Measurements from ENCODE around the gene RNF14.

- TF ChIP-seq CTCF (IDR thresholded peaks at IDR 0.05) (no peak), POLR2A (IDR thresholded peaks at IDR 0.05) (no peak), EP300 (IDR thresholded peaks at IDR 0.05) (no peak), POLR2AphosphoS5 (IDR thresholded peaks at IDR 0.05) (no peak)
Measured at GRCh38 chr5:142025637-142026036, 56.7 kb downstream of the RNF14 start.
